H9 (cell line): ENCODE measurements around the gene ROBO1. TPM values are rescaled to one million over a fixed set of nuclear protein-coding genes. Genes with fewer than 3 reads are reported as not detected.

Experiments used
- DNase-seq: peaks from one replicate; pipeline ENCODE4 v3.0.0-alpha.2; 2017
- H2AFZ ChIP-seq: one replicate; pipeline ENCODE4 v1.6.1; 2013; ENCODE audit warnings: mild to moderate bottlenecking, low read length, control low read depth, moderate library complexity
- H2AK5ac ChIP-seq: 2 replicates; pipeline ENCODE4 v1.6.1; 2013; ENCODE audit warnings: low read length, control low read depth, mixed read lengths; ENCODE audit not compliant: insufficient read length
- H2BK120ac ChIP-seq: one replicate; pipeline ENCODE4 v1.6.1; 2013; ENCODE audit warnings: low read depth, mild to moderate bottlenecking, low read length, control low read depth, inconsistent platforms; ENCODE audit not compliant: poor library complexity, severe bottlenecking
- H2BK12ac ChIP-seq: 2 replicates; pipeline ENCODE4 v1.6.1; 2013; ENCODE audit warnings: low read length, control low read depth, mixed read lengths, low read depth; ENCODE audit not compliant: insufficient read length
- H2BK15ac ChIP-seq: 2 replicates; pipeline ENCODE4 v1.6.1; 2013; ENCODE audit warnings: low read depth, low read length, control low read depth
- H2BK20ac ChIP-seq: one replicate; pipeline ENCODE4 v1.6.1; 2013; ENCODE audit warnings: low read depth, mild to moderate bottlenecking, low read length, control low read depth, inconsistent platforms; ENCODE audit not compliant: poor library complexity, severe bottlenecking
- H2BK5ac ChIP-seq: 2 replicates; pipeline ENCODE4 v1.6.1; 2013; ENCODE audit warnings: low read length, control low read depth, mixed read lengths; ENCODE audit not compliant: insufficient read length
- H3K14ac ChIP-seq: 2 replicates; pipeline ENCODE4 v1.6.1; 2013; ENCODE audit warnings: low read length, control low read depth; ENCODE audit not compliant: insufficient read depth
- H3K18ac ChIP-seq: 2 replicates; pipeline ENCODE4 v1.6.1; 2013; ENCODE audit warnings: low read depth, mild to moderate bottlenecking, mixed read lengths, low read length, control low read depth; ENCODE audit not compliant: insufficient read length
- H3K23ac ChIP-seq: 2 replicates; pipeline ENCODE4 v1.6.1; 2013; ENCODE audit warnings: low read length, control low read depth, mixed read lengths, low read depth; ENCODE audit not compliant: insufficient read length
- H3K23me2 ChIP-seq: 2 replicates; pipeline ENCODE4 v1.6.1; 2013; ENCODE audit warnings: low read depth, mild to moderate bottlenecking, mixed read lengths, low read length, control low read depth; ENCODE audit not compliant: insufficient read length, poor library complexity, severe bottlenecking
- H3K27ac ChIP-seq: 2 replicates; pipeline ENCODE4 v1.5.1; 2013; ENCODE audit warnings: low read length, control low read depth, mixed read lengths, low read depth; ENCODE audit not compliant: insufficient read length
- H3K27me3 ChIP-seq: 2 replicates; pipeline ENCODE4 v1.6.1; 2013; ENCODE audit warnings: low read length, control low read depth, inconsistent platforms; ENCODE audit not compliant: insufficient read depth
- H3K4ac ChIP-seq: 2 replicates; pipeline ENCODE4 v1.6.1; 2013; ENCODE audit warnings: low read depth, mild to moderate bottlenecking, control low read depth, inconsistent platforms, low read length, moderate library complexity
- H3K4me1 ChIP-seq: 2 replicates; pipeline ENCODE4 v1.6.1; 2013; ENCODE audit warnings: low read length, control low read depth, inconsistent platforms; ENCODE audit not compliant: insufficient read depth
- H3K4me2 ChIP-seq: 2 replicates; pipeline ENCODE4 v1.6.1; 2013; ENCODE audit warnings: low read length, control low read depth, mixed read lengths; ENCODE audit not compliant: insufficient read length, insufficient read depth
- H3K56ac ChIP-seq: 2 replicates; pipeline ENCODE4 v1.6.1; 2013; ENCODE audit warnings: low read depth, mild to moderate bottlenecking, mixed read lengths, low read length, control low read depth; ENCODE audit not compliant: insufficient read length
- H3K79me1 ChIP-seq: 2 replicates; pipeline ENCODE4 v1.6.1; 2013; ENCODE audit warnings: low read depth, mild to moderate bottlenecking, moderate library complexity, low read length, control low read depth, inconsistent platforms; ENCODE audit not compliant: insufficient read depth, poor library complexity, severe bottlenecking
- H3K79me2 ChIP-seq: 2 replicates; pipeline ENCODE4 v1.6.1; 2013; ENCODE audit warnings: low read length, control low read depth, inconsistent platforms; ENCODE audit not compliant: insufficient read depth
- H3K9ac ChIP-seq: 2 replicates; pipeline ENCODE4 v1.6.1; 2013; ENCODE audit warnings: low read length, control low read depth, mixed read lengths; ENCODE audit not compliant: insufficient read length; ENCODE audit errors: extremely low read depth
- H3K9me3 ChIP-seq: one replicate; pipeline ENCODE4 v1.6.1; 2013; ENCODE audit warnings: low read depth, low read length, inconsistent platforms; ENCODE audit not compliant: control insufficient read depth
- H3T11ph ChIP-seq: one replicate; pipeline ENCODE4 v1.6.1; 2013; ENCODE audit warnings: mild to moderate bottlenecking, low read length, control low read depth, inconsistent platforms
- H4K20me1 ChIP-seq: one replicate; pipeline ENCODE4 v1.6.1; 2013; ENCODE audit not compliant: control insufficient read depth, insufficient read length, insufficient read depth
- H4K5ac ChIP-seq: 2 replicates; pipeline ENCODE4 v1.6.1; 2013; ENCODE audit warnings: low read depth, mild to moderate bottlenecking, mixed read lengths, low read length, control low read depth; ENCODE audit not compliant: insufficient read length
- H4K8ac ChIP-seq: replicated peaks from 2 replicates; pipeline ENCODE4 v1.6.1; 2013; ENCODE audit warnings: low read length, control low read depth, mixed read lengths, low read depth; ENCODE audit not compliant: insufficient read length
- H4K91ac ChIP-seq: 2 replicates; pipeline ENCODE4 v1.6.1; 2013; ENCODE audit warnings: low read depth, mild to moderate bottlenecking, moderate library complexity, mixed read lengths, low read length, control low read depth; ENCODE audit not compliant: insufficient read length
- H3K27ac Mint-ChIP-seq, 3 experiments: 2 replicates in 2 of 3; 3 replicates in 1 of 3; pipeline ENCODE4 v1.8.0; 2020 to 2021; ENCODE audit warnings: mixed read lengths in 3 of 3, mild to moderate bottlenecking in 1 of 3, moderate library complexity in 1 of 3
- H3K27me3 Mint-ChIP-seq: 2 replicates; pipeline ENCODE4 v1.8.0; 2021; ENCODE audit warnings: low read depth, mild to moderate bottlenecking, moderate library complexity, mixed read lengths
- H3K36me3 Mint-ChIP-seq, 3 experiments: 2 replicates in 2 of 3; 3 replicates in 1 of 3; pipeline ENCODE4 v1.8.0; 2020 to 2021; ENCODE audit warnings: low read depth in 3 of 3, mixed read lengths in 3 of 3; ENCODE audit not compliant: insufficient read depth in 1 of 3
- H3K4me1 Mint-ChIP-seq, 2 experiments: 2 replicates each; pipeline ENCODE4 v1.8.0; 2020; ENCODE audit warnings: mixed read lengths in 2 of 2
- H3K4me3 Mint-ChIP-seq, 2 experiments: 2 replicates in 1 of 2; 3 replicates in 1 of 2; pipeline ENCODE4 v1.8.0; 2020 to 2021; ENCODE audit warnings: mild to moderate bottlenecking in 2 of 2, mixed read lengths in 2 of 2, moderate library complexity in 1 of 2
- H3K9me3 Mint-ChIP-seq, 2 experiments: 2 replicates in 1 of 2; 3 replicates in 1 of 2; pipeline ENCODE4 v1.8.0; 2020; ENCODE audit warnings: mild to moderate bottlenecking in 2 of 2, mixed read lengths in 2 of 2, moderate library complexity in 1 of 2
- WGBS: extraction: QIAGEN DNeasy Blood & Tissue Kit; methylation state at CpG from one replicate; pipeline ENCODE4 v1.1.7; 2013; ENCODE audit warnings: missing lambda C conversion rate, low lambda C conversion rate, mixed read lengths; ENCODE audit not compliant: insufficient read length; ENCODE audit errors: extremely low coverage; 5-methylcytosine and 5-hydroxymethylcytosine counted together
- total RNA-seq: library from RNA; stranded (reverse); gene quantifications from 2 replicates; pipeline ENCODE4 v1.2.1, GENCODE V29; 2021
- TF ChIP-seq, protein P1 (sequence below): fragments of 200-600 bp; sonication (generic); conservative IDR thresholded peaks from 3 replicates; pipeline ENCODE4 v1.8.0; 2021; ENCODE audit warnings: antibody characterized with exemption, mild to moderate bottlenecking

ROBO1 gene
- total RNA-seq, 1 experiment from 2014 or later, result 62.7 TPM

DNA sequence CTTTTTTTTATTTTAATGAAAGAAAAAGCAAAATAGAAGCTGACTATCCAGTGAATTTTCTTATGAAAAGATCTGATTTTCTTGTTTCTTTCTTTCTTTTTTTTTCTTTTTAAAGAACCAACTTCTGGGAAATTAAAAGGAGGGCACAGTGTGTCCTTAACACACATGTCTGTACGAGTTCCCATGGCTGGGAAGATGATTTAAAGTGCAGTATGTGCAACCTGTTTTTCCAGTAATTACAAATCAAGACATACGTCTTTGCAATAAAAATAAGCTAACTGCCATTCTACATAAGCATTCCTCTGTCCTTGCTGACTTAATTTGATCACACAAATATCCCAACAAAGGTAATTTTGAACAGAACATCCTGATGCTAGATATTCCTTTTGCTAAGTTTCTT, 416.1 kb downstream of the ROBO1 start:
- Histone ChIP-seq H2AFZ (no peak overlapping the region), H3K4me1 (no peaks in the 10 kb centered on the region)
- H3K27ac Mint-ChIP-seq, result no peak overlapping the region

More for the DNA sequence above, 416.1 kb downstream of the ROBO1 start:
- Histone ChIP-seq H2BK15ac (no peak overlapping the region), H3K56ac (no peak overlapping the region), H4K8ac (no peak overlapping the region), H3T11ph (no peak overlapping the region), H3K23me2 (no peaks in the 10 kb centered on the region), H3K9me3 (no peaks in the 10 kb centered on the region), H2BK12ac (no peak overlapping the region), H3K9ac (no peak overlapping the region), H3K4me2 (no peak overlapping the region), H3K27ac (no peak overlapping the region), H3K23ac (no peak overlapping the region), H4K5ac (no peak overlapping the region), H3K4ac (no peak overlapping the region), H2BK120ac (no peak overlapping the region), H4K91ac (no peak overlapping the region), H3K79me1 (no peaks in the 10 kb centered on the region), H3K14ac (no peak overlapping the region), H3K18ac (no peak overlapping the region), H2AK5ac (no peak overlapping the region), H3K27me3 (no peaks in the 10 kb centered on the region), H2BK20ac (no peak overlapping the region), H4K20me1 (no peaks in the 10 kb centered on the region), H3K79me2 (no peaks in the 10 kb centered on the region), H2BK5ac (no peak overlapping the region)
- WGBS, result no CpG with 5 or more reads among the region's 2 CpGs
- no peaks in the 10 kb centered on the region for H3K36me3 Mint-ChIP-seq
- DNase-seq, result no peak
- no peak overlapping the region for H3K4me3 Mint-ChIP-seq
- TF ChIP-seq, protein P1, sequence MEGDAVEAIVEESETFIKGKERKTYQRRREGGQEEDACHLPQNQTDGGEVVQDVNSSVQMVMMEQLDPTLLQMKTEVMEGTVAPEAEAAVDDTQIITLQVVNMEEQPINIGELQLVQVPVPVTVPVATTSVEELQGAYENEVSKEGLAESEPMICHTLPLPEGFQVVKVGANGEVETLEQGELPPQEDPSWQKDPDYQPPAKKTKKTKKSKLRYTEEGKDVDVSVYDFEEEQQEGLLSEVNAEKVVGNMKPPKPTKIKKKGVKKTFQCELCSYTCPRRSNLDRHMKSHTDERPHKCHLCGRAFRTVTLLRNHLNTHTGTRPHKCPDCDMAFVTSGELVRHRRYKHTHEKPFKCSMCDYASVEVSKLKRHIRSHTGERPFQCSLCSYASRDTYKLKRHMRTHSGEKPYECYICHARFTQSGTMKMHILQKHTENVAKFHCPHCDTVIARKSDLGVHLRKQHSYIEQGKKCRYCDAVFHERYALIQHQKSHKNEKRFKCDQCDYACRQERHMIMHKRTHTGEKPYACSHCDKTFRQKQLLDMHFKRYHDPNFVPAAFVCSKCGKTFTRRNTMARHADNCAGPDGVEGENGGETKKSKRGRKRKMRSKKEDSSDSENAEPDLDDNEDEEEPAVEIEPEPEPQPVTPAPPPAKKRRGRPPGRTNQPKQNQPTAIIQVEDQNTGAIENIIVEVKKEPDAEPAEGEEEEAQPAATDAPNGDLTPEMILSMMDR, result no peak
- no peaks in the 10 kb centered on the region for H3K9me3 Mint-ChIP-seq
- no peaks in the 10 kb centered on the region for H3K27me3 Mint-ChIP-seq
- peaks cover 2 to 3% of the 10 kb centered on the region in 2 experiments; a peak in 3 of 4 replicates for H3K4me1 Mint-ChIP-seq
